Activated T-helper 9 cell treated with anti-CD3 and anti-CD28 coated beads, Interleukin-2, amount 50 U/mL, for 16 hours (primary cell): Measurements from ENCODE around the gene SIRT6.
A peak's percentile ranks its signal among the peaks of the same experiment; 100 is the strongest.
"Not testable (repeated sequence)": the region's sequence is repeated elsewhere in the genome, so short reads cannot be mapped to it uniquely, and the experiment has no call there.

Experiments
- DNase-seq: peaks from one replicate; pipeline ENCODE4 v3.0.0-alpha.2; 2020; ENCODE audit warnings: low read depth

SIRT6 gene

GRCh38 chr19:4174213-4174894 is 8.0 kb downstream of the SIRT6 start:
- no peak for DNase-seq

GRCh38 chr19:4173479-4174212 is 8.7 kb downstream of the SIRT6 start:
- DNase-seq: no peak

- DNase-seq: peak; percentile 53
Observed at GRCh38 chr19:4172861-4173473, 9.4 kb downstream of the SIRT6 start.

DNA sequence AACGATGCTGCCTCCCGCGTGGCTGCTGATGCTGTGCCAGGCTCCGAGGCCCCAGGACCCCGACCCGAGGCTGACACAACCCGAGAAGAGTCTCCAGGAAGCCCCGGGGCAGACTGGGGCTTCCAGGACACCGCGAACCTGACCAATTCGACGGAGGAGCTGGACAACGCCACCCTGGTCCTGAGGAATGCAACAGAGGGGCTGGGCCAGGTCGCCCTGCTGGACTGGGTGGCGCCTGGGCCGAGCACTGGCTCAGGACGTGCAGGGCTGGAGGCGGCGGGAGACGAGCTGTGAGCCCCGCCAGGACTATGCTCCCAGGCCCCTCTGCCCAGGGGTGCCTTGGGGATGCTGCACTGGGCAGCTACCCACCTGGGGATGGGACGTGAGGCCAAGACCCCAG is 10.7 kb downstream of the SIRT6 start:
- no peak for DNase-seq

- no peak for DNase-seq
Observed at GRCh38 chr19:4164262-4164661, 18.1 kb downstream of the SIRT6 start.

DNA sequence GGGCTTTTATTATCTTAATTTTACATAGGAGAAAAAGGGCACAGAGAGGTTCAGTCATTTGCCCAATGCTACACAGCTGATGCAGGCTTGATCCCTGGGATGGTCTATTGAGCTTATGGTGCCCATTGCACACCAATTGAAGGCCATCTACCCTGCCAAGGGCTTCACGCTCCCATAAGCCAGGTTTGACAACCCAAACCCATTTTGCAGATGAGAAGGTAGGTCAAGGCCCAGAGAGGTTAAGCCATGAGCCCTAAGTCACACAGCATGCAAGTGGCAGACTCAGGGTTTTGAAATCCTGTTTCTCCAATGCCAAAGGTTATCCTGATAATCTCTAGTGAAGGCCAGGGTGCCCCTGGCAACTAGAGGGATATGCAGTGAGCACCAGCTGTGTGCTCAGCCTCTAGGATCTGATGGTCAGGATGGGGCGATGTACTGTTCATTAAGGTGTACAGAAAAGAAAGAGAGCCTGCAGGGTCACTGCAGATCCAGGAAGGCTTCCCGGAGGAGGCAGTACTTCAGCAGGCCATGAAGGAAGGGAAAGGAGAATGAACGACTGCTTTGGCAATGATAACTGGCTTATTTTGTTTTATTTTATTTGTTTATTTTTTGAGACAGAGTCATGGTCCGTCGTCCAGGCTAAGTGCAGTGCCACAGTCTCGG is 20.8 kb downstream of the SIRT6 start:
- no peak for DNase-seq

- DNase-seq: not testable (repeated sequence)
Observed at GRCh38 chr19:4157971-4158370, 24.4 kb downstream of the SIRT6 start.

DNA sequence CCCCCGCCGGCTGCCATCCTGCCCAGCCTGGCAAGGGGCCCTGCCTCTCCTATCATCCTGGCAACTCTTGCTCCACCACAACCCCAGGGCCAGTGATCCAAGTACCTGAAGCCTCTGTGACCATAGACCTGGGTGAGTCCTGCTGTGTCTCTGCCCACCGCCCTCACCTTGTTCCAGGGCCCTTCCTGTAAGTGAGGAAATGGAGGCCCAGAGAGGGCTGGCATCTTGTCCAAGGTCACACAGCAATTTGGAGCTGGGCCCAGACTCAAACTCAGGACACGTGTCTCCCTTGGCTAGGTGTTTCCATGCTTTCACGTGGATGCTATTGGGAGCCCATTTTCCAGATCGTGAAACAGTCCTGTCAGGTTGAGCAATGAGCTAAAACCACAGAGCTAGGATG is 25.2 kb downstream of the SIRT6 start:
- no peak for DNase-seq

- DNase-seq: no peak
Observed at GRCh38 chr19:4154571-4155312, 27.6 kb downstream of the SIRT6 start.

GRCh38 chr19:4152241-4152998 is 29.9 kb downstream of the SIRT6 start:
- no peak for DNase-seq

DNA sequence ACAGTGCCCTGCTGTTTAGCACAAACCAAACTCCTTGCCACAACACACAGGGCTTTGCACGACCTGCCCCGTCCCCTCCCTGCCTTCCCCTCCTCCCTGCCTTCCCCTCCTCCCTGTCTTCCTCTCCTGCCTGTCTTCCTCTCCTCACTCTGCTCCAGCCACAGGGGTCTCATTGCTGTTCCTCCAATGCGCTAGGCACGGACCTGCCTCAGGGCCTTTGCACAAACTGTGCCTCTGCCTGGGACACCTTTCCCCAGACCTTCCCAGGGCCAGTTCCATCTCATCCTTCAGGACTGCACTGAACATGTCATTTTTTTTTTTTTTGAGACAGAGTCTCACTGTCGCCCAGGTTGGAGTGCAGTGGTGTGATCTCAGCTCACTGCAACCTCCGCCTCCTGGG is 30.7 kb downstream of the SIRT6 start:
- no peak for DNase-seq

DNA sequence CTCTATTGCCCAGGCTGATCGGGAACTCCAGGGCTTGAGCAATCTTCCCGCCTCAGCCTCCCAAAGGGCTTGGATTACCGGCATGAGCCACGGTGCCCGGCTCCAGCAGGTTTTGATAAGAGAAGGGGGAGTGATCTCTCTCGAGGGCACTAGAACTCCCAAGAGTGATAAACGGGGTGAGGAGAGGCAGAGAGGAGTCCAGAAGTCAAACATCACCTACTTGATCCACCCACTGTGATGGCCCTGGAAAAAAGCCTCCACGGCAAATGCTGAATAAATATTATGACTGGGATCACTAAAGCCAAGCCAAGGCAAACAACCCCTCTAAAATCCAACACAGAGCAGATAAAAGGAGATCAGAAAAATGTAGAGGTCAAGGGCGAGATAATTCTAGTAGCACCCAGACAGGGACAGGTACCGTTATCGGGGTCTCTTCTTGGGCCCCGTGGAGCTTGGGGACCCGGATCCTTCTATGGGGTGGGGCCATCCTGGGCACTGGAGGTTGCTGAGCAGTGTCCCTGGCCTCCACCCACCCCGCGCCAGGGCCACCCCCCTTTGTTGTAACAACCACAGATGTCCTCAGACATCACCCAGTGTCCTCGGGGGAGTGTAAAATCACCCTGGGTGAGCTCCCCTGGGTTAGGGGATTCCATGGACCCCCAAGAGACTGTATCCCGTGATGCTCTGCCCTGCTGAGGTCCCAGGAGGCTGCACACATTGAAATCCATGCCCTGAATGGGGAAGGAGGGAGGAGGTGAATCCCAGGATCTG is 32.7 kb downstream of the SIRT6 start:
- DNase-seq: no peak

DNA sequence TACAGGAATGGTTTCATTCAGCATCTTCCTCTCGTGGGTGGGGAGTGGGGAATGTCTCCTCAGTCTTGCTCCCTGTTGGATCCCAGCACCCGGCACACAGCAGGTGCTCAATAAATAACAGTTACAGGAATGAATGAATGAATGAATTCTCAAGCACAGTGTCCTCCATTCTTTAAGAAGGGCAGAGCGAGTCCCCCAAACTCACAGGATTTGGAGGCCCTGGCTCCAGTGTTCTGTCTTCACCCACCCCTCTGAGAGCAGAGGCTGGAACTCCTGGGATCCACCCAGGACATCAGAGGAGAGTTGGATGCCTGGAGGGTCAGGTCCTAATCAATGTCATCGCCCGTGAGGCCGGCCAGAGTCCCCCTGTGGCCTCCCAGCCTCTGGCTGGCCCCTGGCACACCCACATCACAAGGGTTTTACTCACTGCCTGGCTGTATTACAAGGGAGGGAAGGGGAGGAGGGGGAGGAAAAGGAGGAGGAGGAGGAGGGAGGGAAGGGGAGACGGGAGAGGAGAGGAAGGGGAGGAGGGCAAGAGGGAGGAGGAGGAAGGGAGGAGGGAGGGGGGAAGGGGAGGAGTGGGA is 37.6 kb downstream of the SIRT6 start:
- no peak for DNase-seq

- not testable (repeated sequence) for DNase-seq
Observed at GRCh38 chr19:4142916-4143315, 39.4 kb downstream of the SIRT6 start.

DNA sequence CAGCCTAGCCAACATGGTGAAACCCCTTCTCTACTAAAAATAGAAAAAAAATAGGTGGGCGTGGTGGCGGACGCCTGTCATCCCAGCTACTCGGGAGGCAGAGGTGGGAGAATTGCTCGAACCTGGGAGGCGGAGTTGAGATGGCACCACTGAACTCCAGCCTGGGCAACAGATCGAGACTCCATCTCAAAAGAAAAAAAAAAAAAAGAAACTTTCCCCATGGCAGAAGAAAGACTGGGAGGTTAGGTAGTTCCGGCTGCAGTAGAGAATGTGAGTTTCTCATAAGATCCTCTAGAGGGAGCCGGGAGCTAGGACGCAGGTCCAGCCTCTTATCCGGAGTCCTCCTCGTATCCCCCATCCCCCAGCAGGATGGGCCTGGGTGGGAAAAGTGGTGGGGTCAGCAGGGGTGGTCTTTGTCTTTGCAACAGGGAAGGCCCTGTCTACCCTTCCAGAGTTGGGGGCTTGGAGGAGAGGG is 42.1 kb downstream of the SIRT6 start:
- no peak for DNase-seq

DNA sequence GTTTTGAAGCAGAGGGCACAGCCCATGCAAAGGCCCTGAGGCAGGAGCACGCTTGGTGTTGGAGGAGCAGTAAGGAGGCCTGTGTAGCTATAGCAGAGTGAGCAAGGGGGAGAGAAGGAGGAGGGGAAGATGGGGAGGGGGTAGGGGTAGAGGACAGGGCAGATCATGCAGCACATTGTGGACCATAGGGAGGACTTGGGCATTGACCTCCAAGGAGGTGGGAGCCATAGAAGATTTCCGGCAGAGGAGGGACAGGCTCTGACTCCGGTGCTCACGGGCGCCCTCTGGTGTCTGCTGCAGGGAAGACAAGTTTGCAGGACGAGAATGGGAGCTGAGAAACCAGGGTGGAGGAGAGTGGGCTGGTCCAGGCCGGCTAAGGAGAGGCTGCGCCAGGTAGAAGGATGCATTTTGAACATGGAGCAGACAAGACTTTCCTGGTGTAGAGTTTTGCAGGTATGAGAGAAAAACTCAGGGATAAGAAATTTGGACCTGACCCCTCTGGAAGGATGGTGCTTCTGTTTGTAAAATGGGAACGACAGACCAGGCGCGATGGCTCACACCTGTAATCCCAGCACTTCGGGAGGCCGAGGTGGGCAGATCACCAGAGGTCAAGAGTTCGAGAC is 42.6 kb downstream of the SIRT6 start:
- peak; percentile 75 for DNase-seq

GRCh38 chr19:4138445-4138844 is 43.9 kb downstream of the SIRT6 start:
- DNase-seq: no peak

- no peak for DNase-seq
Observed at GRCh38 chr19:4136680-4137088, 45.7 kb downstream of the SIRT6 start.

DNA sequence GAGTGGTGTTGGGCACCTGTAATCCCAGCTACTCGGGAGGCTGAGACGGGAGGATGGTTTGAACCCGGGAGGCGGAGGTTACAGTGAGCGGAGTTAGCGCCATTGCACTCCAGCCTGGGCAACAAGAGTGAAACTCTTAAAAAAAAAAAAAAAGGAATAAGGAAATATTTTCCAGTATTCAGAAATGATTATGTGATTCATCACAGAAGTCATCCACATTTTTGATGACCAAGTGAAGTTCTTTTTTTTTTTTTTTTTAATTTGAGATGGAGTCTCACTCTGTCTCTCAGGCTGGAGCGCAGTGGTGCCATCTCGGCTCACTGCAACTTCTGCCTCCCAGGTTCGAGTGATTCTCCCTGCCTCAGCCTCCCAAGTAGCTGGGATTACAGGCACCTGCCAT is 47.0 kb downstream of the SIRT6 start:
- not testable (repeated sequence) for DNase-seq

DNA sequence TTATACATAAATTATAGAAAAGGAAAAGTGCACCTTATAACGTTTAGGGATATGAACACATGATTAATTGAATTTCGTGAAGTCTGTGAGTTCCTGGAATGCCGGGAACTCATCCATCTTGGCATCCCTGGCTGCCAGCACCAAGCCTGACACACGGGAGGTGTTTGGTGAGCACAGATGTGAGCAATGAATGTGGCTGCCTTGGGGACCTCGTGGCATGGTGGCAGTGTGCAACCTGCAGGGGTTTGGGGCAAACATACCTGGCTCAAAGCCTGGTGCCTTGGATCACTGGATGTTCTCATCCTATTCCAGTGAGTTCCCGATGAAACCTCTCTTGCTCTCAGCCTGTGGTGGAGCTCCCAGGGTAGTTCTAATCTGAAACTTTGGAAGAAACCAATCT is 48.0 kb downstream of the SIRT6 start:
- no peak for DNase-seq
